Daoy (cell line): ENCODE measurements around the gene HADHA. TPM values are rescaled to one million over a fixed set of nuclear protein-coding genes. Genes with fewer than 3 reads are reported as not detected.

Experiments
- DNase-seq: peaks from one replicate; pipeline ENCODE4 v3.0.0-alpha.2; 2015; ENCODE audit warnings: low read depth
- total RNA-seq: library from RNA; depleted of rRNA; stranded (reverse); fragments of >200 nt; shearing (Covaris generic); gene quantifications from 2 replicates; pipeline ENCODE4 v1.2.3, GENCODE V29; 2014; rRNA removed

HADHA gene
- total RNA-seq, 1 experiment from 2014 or later, result 101 TPM

- no peak for DNase-seq
Measured at GRCh38 chr2:26141145-26141769, 103.2 kb downstream of the HADHA start.

Other genes starting within 250 kb of the HADHA start
- gene RAB10, start 210.5 kb downstream of the HADHA start, total RNA-seq, result 117 and 158 TPM in 2 replicates
- 0.06 and 0.65 TPM in 2 replicates for gene GAREM2, start 71.5 kb downstream of the HADHA start, total RNA-seq
- 83.9 and 97.4 TPM in 2 replicates for gene HADHB, start 307 bp upstream of the HADHA start, total RNA-seq
- gene SELENOI, start 101.5 kb upstream of the HADHA start, total RNA-seq, result 26.1 and 33.2 TPM in 2 replicates
- 0.06 TPM in 1 of 2 replicates, not detected in the other for gene ADGRF3, start 102.2 kb upstream of the HADHA start, total RNA-seq
- not detected in 2 replicates for gene DRC1, start 157.3 kb upstream of the HADHA start, total RNA-seq
- gene OTOF, start 233.5 kb upstream of the HADHA start, total RNA-seq, result not detected in 2 replicates